H1 (cell line): ENCODE measurements around the gene GDE1. TPM values are rescaled to one million over a fixed set of nuclear protein-coding genes. Genes with fewer than 3 reads are reported as not detected.

Experiments used
- CTCF ChIA-PET: fragments of 300-600 bp; sonication (Branson Sonifier 250); formaldehyde crosslinking; loops from one replicate; lab custom pipeline; 2021; ENCODE audit not compliant: partially characterized antibody; lab: Charles Lee
- POLR2A ChIA-PET: fragments of 300-600 bp; sonication (Branson Sonifier 250); formaldehyde crosslinking; loops from one replicate; lab custom pipeline; 2021; ENCODE audit warnings: inconsistent platforms; ENCODE audit not compliant: partially characterized antibody; lab: Charles Lee
- DNase-seq, 2 experiments: peaks; one replicate each; pipeline versions ENCODE4 v3.0.0 to v3.0.0-alpha.2; 2010 to 2022; ENCODE audit warnings: low spot score in 2 of 2, low read depth in 1 of 2, mixed read lengths in 1 of 2
- FAIRE-seq: peaks from 2 replicates; lab custom pipeline; 2011; peaks lifted over from hg19 to GRCh38; lab: Jason Lieb, UNC
- H2AFZ ChIP-seq: 2 replicates; pipeline ENCODE4 v1.8.1; 2012; ENCODE audit warnings: low read length, inconsistent platforms
- H2AK5ac ChIP-seq: 2 replicates; pipeline ENCODE4 v1.6.1; 2013; ENCODE audit warnings: low read depth, low read length
- H2BK120ac ChIP-seq: replicated peaks from 2 replicates; pipeline ENCODE3; 2013; ENCODE audit warnings: low read depth, low read length, inconsistent platforms
- H2BK12ac ChIP-seq: 2 replicates; pipeline ENCODE4 v1.6.1; 2013; ENCODE audit warnings: low read depth, low read length
- H2BK15ac ChIP-seq: 2 replicates; pipeline ENCODE4 v1.6.1; 2013; ENCODE audit warnings: low read length
- H2BK20ac ChIP-seq: 2 replicates; pipeline ENCODE4 v1.6.1; 2013; ENCODE audit warnings: low read length
- H2BK5ac ChIP-seq: 2 replicates; pipeline ENCODE4 v1.6.1; 2013; ENCODE audit warnings: low read depth, low read length
- H3K14ac ChIP-seq: 2 replicates; pipeline ENCODE4 v1.6.1; 2013; ENCODE audit warnings: inconsistent platforms; ENCODE audit not compliant: insufficient read length
- H3K18ac ChIP-seq: 2 replicates; pipeline ENCODE4 v1.6.1; 2013; ENCODE audit warnings: low read length; ENCODE audit errors: extremely low read depth
- H3K23ac ChIP-seq: 2 replicates; pipeline ENCODE4 v1.6.1; 2013; ENCODE audit warnings: inconsistent platforms; ENCODE audit not compliant: insufficient read length
- H3K23me2 ChIP-seq: 2 replicates; pipeline ENCODE4 v1.6.1; 2013; ENCODE audit warnings: low read depth, low read length
- H3K27ac ChIP-seq: 2 replicates; pipeline ENCODE4 v1.6.1; 2011; ENCODE audit warnings: low read depth, low read length, inconsistent platforms
- H3K27me3 ChIP-seq, 4 experiments: replicated peaks in 1 of 4; 1 replicate in 1 of 4; 2 replicates in 3 of 4; pipeline versions ENCODE4 v1.6.1 to v1.8.1; 2011 to 2013; ENCODE audit warnings: low read length in 3 of 4, mild to moderate bottlenecking in 3 of 4, inconsistent platforms in 2 of 4, mixed read lengths in 2 of 4, moderate library complexity in 1 of 4; ENCODE audit not compliant: control insufficient read depth in 3 of 4, insufficient read depth in 3 of 4; ENCODE audit errors: extremely low read depth in 1 of 4
- H3K36me3 ChIP-seq, 4 experiments: 2 replicates each; pipeline versions ENCODE4 v1.6.1 to v1.8.1; 2011 to 2013; ENCODE audit warnings: mild to moderate bottlenecking in 4 of 4, low read length in 3 of 4, moderate library complexity in 2 of 4, control low read depth in 1 of 4, inconsistent platforms in 1 of 4; ENCODE audit not compliant: insufficient read depth in 4 of 4, control insufficient read depth in 2 of 4
- H3K4ac ChIP-seq: replicated peaks from 2 replicates; pipeline ENCODE3; 2013; ENCODE audit warnings: low read length, low read depth, mixed read lengths, inconsistent platforms; ENCODE audit not compliant: insufficient read length
- H3K4me1 ChIP-seq, 4 experiments: replicated peaks in 1 of 4; 1 replicate in 1 of 4; 2 replicates in 3 of 4; pipeline versions ENCODE4 v1.6.1 to v1.8.1; 2011 to 2013; ENCODE audit warnings: low read length in 3 of 4, inconsistent platforms in 2 of 4, mixed read lengths in 1 of 4; ENCODE audit not compliant: insufficient read depth in 4 of 4, control insufficient read depth in 3 of 4
- H3K4me2 ChIP-seq, 2 experiments: 2 replicates each; pipeline versions ENCODE4 v1.6.1 to v1.8.1; 2011 to 2013; ENCODE audit warnings: low read depth in 2 of 2, low read length in 2 of 2, control low read depth in 1 of 2, inconsistent platforms in 1 of 2, mild to moderate bottlenecking in 1 of 2; ENCODE audit not compliant: insufficient read depth in 1 of 2
- H3K4me3 ChIP-seq, 4 experiments: fragments of 200-600, 300-600 bp in 1 of 4; sonication (generic), shearing (Covaris generic), sonication (Bioruptor Twin) in 1 of 4; 2 replicates each; pipeline versions ENCODE4 v1.5.1 to v1.8.1; 2011 to 2016; ENCODE audit warnings: low read length in 4 of 4, low read depth in 3 of 4, control low read depth in 2 of 4, inconsistent platforms in 2 of 4, mild to moderate bottlenecking in 2 of 4, mixed read lengths in 1 of 4, moderate library complexity in 1 of 4; ENCODE audit not compliant: insufficient read depth in 2 of 4; ENCODE audit errors: extremely low read depth in 1 of 4
- H3K56ac ChIP-seq: replicated peaks from 2 replicates; pipeline ENCODE3; 2013; ENCODE audit warnings: low read depth, mild to moderate bottlenecking, mixed read lengths, low read length, inconsistent platforms; ENCODE audit not compliant: insufficient read length
- H3K79me1 ChIP-seq: 2 replicates; pipeline ENCODE4 v1.6.1; 2013; ENCODE audit warnings: low read depth, low read length, control low read depth
- H3K79me2 ChIP-seq, 2 experiments: 2 replicates each; pipeline versions ENCODE4 v1.6.1 to v1.8.1; 2012 to 2013; ENCODE audit warnings: low read length in 2 of 2, mild to moderate bottlenecking in 2 of 2, inconsistent platforms in 1 of 2; ENCODE audit not compliant: insufficient read depth in 2 of 2, control insufficient read depth in 1 of 2
- H3K9ac ChIP-seq, 4 experiments: replicated peaks in 1 of 4; 1 replicate in 1 of 4; 2 replicates in 3 of 4; pipeline versions ENCODE4 v1.6.1 to v1.8.1; 2011 to 2013; ENCODE audit warnings: low read depth in 3 of 4, low read length in 3 of 4, control low read depth in 2 of 4, mild to moderate bottlenecking in 2 of 4, moderate library complexity in 2 of 4, inconsistent platforms in 1 of 4; ENCODE audit errors: extremely low read depth in 1 of 4
- H3K9me3 ChIP-seq, 2 experiments: 2 replicates each; pipeline versions ENCODE4 v1.6.1 to v1.8.1; 2012 to 2013; ENCODE audit warnings: mild to moderate bottlenecking in 2 of 2, moderate library complexity in 2 of 2, control low read depth in 1 of 2, inconsistent platforms in 1 of 2, low read depth in 1 of 2, low read length in 1 of 2, mixed read lengths in 1 of 2; ENCODE audit not compliant: insufficient read depth in 2 of 2
- H4K20me1 ChIP-seq, 2 experiments: replicated peaks in 1 of 2; 2 replicates each; pipeline versions ENCODE3 to v1.8.1; 2011 to 2013; ENCODE audit warnings: inconsistent platforms in 2 of 2, low read length in 2 of 2, mild to moderate bottlenecking in 1 of 2; ENCODE audit not compliant: insufficient read depth in 2 of 2, control insufficient read depth in 1 of 2
- H4K5ac ChIP-seq: 2 replicates; pipeline ENCODE4 v1.6.1; 2013; ENCODE audit warnings: low read length, low read depth, mixed read lengths, inconsistent platforms; ENCODE audit not compliant: insufficient read length
- H4K8ac ChIP-seq: 2 replicates; pipeline ENCODE4 v1.8.0; 2013; ENCODE audit warnings: mild to moderate bottlenecking, moderate library complexity, low read length, inconsistent platforms; ENCODE audit not compliant: insufficient read depth; ENCODE audit errors: extremely low read depth
- H4K91ac ChIP-seq: replicated peaks from 2 replicates; pipeline ENCODE3; 2013; ENCODE audit warnings: low read length, mixed read lengths, inconsistent platforms; ENCODE audit not compliant: insufficient read length
- BCL11A ChIP-seq, 2 experiments: IDR thresholded peaks; one replicate each; pipeline ENCODE4 v1.6.1; 2011; ENCODE audit warnings: low read depth in 2 of 2, low read length in 2 of 2, mild to moderate bottlenecking in 2 of 2
- CBX8 ChIP-seq: fragments of 300-800, 300-1000 bp; sonication (generic); IDR thresholded peaks from 2 replicates; pipeline ENCODE4 v1.7.1; 2016; ENCODE audit warnings: low read depth, low read length, borderline replicate concordance
- KDM4A ChIP-seq: IDR thresholded peaks from one replicate; pipeline ENCODE4 v1.7.1; 2012; ENCODE audit warnings: low read depth, mild to moderate bottlenecking, moderate library complexity, low read length, inconsistent platforms; ENCODE audit not compliant: severe bottlenecking
- KDM5A ChIP-seq: fragments of 200-600 bp; IDR thresholded peaks from 2 replicates; pipeline ENCODE4 v1.7.1; 2012; ENCODE audit warnings: mild to moderate bottlenecking, low read length, inconsistent platforms, mixed read lengths
- NRF1 ChIP-seq: IDR thresholded peaks from 2 replicates; pipeline ENCODE4 v1.6.1; 2011; ENCODE audit warnings: mild to moderate bottlenecking, low read depth, low read length, improper control_type of control experiment
- RAD21 ChIP-seq, 2 experiments: IDR thresholded peaks in 1 of 2; conservative IDR thresholded peaks in 1 of 2; 2 replicates each; pipeline ENCODE4 v1.6.1; 2011; ENCODE audit warnings: low read depth in 2 of 2, low read length in 2 of 2, improper control_type of control experiment in 1 of 2, inconsistent platforms in 1 of 2, mild to moderate bottlenecking in 1 of 2, moderate library complexity in 1 of 2
- SP2 ChIP-seq: IDR thresholded peaks from 2 replicates; pipeline ENCODE4 v1.6.1; 2012; ENCODE audit warnings: mild to moderate bottlenecking, low read length, inconsistent platforms
- WGBS, 2 experiments: shearing (Covaris generic) in 1 of 2; methylation state at CpG; one replicate each; pipeline versions ENCODE4 v1.1.6 to v1.1.7; 2013 to 2015; ENCODE audit warnings: low lambda C conversion rate in 2 of 2, mixed read lengths in 2 of 2, inconsistent platforms in 1 of 2, low coverage in 1 of 2, missing lambda C conversion rate in 1 of 2; ENCODE audit not compliant: insufficient replicate concordance in 2 of 2, insufficient coverage in 1 of 2, insufficient read length in 1 of 2; ENCODE audit errors: extremely low coverage in 1 of 2, missing lambda C conversion rate in 1 of 2; 5-methylcytosine and 5-hydroxymethylcytosine counted together
- polyA plus RNA-seq, 7 experiments: library from polyadenylated mRNA; depleted of rRNA in 3 of 7; stranded (reverse) in 5 of 7; unstranded in 2 of 7; fragments of >200 nt in 5 of 7; fragments of 200-250 nt in 2 of 7; gene quantifications; 1 replicate in 5 of 7; 2 replicates in 1 of 7; 4 replicates in 1 of 7; pipeline versions ENCODE4 v1.2.1 to v1.2.3, GENCODE V29; 2011 to 2013; ENCODE audit warnings: missing spikeins in 2 of 7, mixed read lengths in 2 of 7
- total RNA-seq: library from RNA; stranded (reverse); fragmentation: NEBNext Ultra II Directional; extraction: Animal tissue kit (Norgen Biotek cat#: 25700); gene quantifications from 2 replicates; pipeline ENCODE4 v1.2.1, GENCODE V29; 2021

GDE1 gene
- total and polyA plus RNA-seq, 2 of the 8 experiments (the other 6 are each of a cell fraction or from before 2014, with no cell fraction given), result 29.2 to 70.8 TPM

DNA sequence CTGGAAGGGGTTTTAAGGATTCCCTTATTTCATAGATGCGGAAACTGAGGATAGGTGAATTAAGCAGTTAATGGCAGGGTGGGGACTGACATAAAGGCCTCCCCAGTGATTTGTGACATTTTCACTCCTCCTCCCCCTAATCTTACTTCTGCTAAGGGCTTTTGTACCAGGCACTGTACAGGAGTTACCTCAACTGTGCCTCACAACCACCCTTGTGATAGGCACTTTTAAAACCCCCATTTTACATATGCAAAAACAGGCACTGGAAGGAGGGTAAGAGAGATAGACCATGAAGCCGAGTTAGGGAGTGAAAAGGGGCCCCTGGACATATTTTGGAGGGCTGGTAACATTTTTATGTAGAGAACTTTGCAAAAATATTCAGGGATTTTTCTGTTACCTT is 862 bp upstream of the GDE1 start:
- Histone ChIP-seq H3K27me3 (no peaks in the 10 kb centered on the region), H3K4me1 (peaks cover 5 to 17% (median 11%) of the 10 kb centered on the region in 4 experiments; a peak in 6 of 7 replicates), H3K79me1 (peaks cover 5% of the 10 kb centered on the region; the same call in 1 of the 2 replicates), H3K4me3 (peak overlapping the region in 1 of 4 experiments; percentile 85; a peak in 1 of 8 replicates), H3K79me2 (peaks cover 3 to 60% of the 10 kb centered on the region in 2 experiments; a peak in 3 of 4 replicates), H4K91ac (no peak overlapping the region), H2BK20ac (no peak overlapping the region), H3K56ac (no peak overlapping the region), H3K36me3 (peaks cover 0 to 3% (median under 1%) of the 10 kb centered on the region in 4 experiments; a peak in 2 of 8 replicates), H2AFZ (0 out of 2 replicates have a peak overlapping the region, but pooled peaks have one; percentile 86), H3K23me2 (peaks cover 8% of the 10 kb centered on the region), H2BK5ac (peak overlapping the region; percentile 45; the same call in 1 of the 2 replicates), H3K27ac (no peak overlapping the region), H2BK12ac (no peak overlapping the region), H4K8ac (no peak overlapping the region), H2BK15ac (no peak overlapping the region), H3K18ac (no peak overlapping the region), H2BK120ac (no peak overlapping the region), H4K20me1 (peaks cover 2% of the 10 kb centered on the region in 2 experiments), H3K9me3 (no peaks in the 10 kb centered on the region), H3K9ac (0 out of 7 replicates have a peak overlapping the region, but pooled peaks of 1 of the 4 experiments have one; percentile 4), H3K4me2 (peak overlapping the region; percentile 81 to 97; a peak in 2 of 4 replicates), H3K4ac (no peak overlapping the region), H3K14ac (no peak overlapping the region), H2AK5ac (no peak overlapping the region), H3K23ac (no peak overlapping the region), H4K5ac (no peak overlapping the region)
- no peak for FAIRE-seq
- no peak for TF ChIP-seq CBX8
- TF ChIP-seq KDM5A, result no peak
- TF ChIP-seq KDM4A, result no peak
- TF ChIP-seq SP2, result no peak
- TF ChIP-seq RAD21 (IDR thresholded peaks at IDR 0.05 in 1 of 2, conservative IDR thresholded peaks at IDR 0.05 in 1 of 2; ENCODE audit: low read depth in 2 of 2, low read length in 2 of 2), result no peak
- TF ChIP-seq BCL11A (IDR thresholded peaks at IDR 0.05; ENCODE audit: low read depth in 2 of 2, low read length in 2 of 2), result no peak
- TF ChIP-seq NRF1, result no peak
- ChIA-PET CTCF (no interaction called here), POLR2A (interaction anchor here (1.0 to 3.5 kb wide), 2 partner anchors 33 to 36 kb away, joined by 3 to 31 read pairs; partner anchors contain the start of gene VPS35L)
- no peak for DNase-seq
- WGBS, 2 experiments, result 81% methylated on average over 2 of the region's 2 CpGs; no CpG with 5 or more reads in 1 of the 2 experiments
